ENCODE results near the gene ATP5F1E. TPM values are rescaled to one million over a fixed set of nuclear protein-coding genes. Genes with fewer than 3 reads are reported as not detected.

The ATP5F1E gene
- total and polyA plus RNA-seq, 2 experiments from 2014 or later: 12.9 to 211 TPM

- no peak for TF ChIP-seq ZNF462 (CRISPR knock-in tag; IDR thresholded peaks at IDR 0.05)
- no peak for TF ChIP-seq ETS1 (IDR thresholded peaks at IDR 0.05)
- no peak for TF ChIP-seq REST (IDR thresholded peaks at IDR 0.05; ENCODE audit: unreplicated experiment)
- TF ChIP-seq NANOG (IDR thresholded peaks at IDR 0.05; ENCODE audit: borderline replicate concordance): no peak
Measured at GRCh38 chr20:59051666-59052185, 19.6 kb upstream of the ATP5F1E start (continued).
